ENCODE results near the gene UQCRFS1.

Gene UQCRFS1

DNA sequence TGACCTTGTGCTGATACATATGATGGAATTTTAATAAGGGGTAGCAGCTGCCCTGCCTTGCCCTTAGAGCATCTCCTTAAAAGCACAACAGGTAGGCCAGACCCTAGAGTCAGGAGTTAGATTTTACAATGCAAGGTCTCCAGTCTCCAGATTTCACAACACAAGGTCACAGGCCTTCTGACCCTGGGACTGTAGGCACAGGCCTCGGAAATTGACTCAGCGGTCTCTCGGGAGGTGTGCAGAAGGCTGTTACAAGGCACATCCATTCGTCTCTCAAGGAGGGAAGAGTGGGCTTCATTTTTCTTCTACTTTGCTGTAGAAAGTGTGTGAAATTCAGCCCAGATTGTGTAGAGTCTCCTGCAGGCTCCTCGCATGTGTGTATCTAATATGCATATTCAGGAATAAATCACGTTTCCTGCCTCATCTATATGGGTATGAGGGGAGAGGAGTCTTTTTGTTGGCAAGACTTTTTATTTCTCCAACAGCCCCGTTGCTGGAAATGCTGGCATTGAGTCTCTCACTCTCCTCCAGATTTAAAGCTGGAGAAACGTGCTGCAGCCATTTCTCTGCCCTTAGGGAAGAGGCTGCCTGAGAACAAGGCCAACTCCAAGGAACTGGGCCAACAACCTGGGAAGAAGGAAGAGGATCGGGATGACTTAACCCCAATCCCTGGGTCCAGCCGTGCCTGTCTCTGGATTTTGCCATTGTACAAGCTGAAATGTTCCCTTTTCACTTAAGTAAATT lies 24.5 kb downstream of the UQCRFS1 start:
- H3K4me3 ChIP-seq (ENCODE audit: low read depth, low read length): no peak overlapping the region
- TF ChIP-seq, protein P1, sequence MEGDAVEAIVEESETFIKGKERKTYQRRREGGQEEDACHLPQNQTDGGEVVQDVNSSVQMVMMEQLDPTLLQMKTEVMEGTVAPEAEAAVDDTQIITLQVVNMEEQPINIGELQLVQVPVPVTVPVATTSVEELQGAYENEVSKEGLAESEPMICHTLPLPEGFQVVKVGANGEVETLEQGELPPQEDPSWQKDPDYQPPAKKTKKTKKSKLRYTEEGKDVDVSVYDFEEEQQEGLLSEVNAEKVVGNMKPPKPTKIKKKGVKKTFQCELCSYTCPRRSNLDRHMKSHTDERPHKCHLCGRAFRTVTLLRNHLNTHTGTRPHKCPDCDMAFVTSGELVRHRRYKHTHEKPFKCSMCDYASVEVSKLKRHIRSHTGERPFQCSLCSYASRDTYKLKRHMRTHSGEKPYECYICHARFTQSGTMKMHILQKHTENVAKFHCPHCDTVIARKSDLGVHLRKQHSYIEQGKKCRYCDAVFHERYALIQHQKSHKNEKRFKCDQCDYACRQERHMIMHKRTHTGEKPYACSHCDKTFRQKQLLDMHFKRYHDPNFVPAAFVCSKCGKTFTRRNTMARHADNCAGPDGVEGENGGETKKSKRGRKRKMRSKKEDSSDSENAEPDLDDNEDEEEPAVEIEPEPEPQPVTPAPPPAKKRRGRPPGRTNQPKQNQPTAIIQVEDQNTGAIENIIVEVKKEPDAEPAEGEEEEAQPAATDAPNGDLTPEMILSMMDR (IDR thresholded peaks at IDR 0.05; ENCODE audit: control insufficient read depth, extremely low read depth, insufficient read depth): no peak
- DNase-seq (ENCODE audit: low read depth): no peak

DNA sequence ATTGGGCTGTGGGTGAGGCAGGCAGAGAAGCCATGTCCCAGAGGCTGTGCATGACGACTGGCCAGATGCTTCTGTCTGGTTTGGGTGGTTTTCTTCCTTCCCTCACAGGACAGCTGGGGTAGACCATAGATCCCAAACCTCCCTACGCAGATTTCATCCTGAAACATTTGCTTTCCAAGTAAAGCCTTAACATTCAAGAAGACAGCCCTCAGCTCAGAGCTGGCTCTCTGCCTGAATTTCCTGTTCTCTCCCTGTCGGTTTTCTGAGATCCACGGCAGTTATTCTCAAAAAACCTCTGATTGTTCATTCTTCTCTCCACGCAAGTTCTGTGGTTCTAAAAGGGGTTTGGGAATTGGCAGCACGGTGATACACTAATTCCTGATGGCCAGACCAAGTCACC lies 25.3 kb downstream of the UQCRFS1 start:
- no peak overlapping the region for H3K4me3 ChIP-seq (ENCODE audit: low read depth, low read length)
- TF ChIP-seq, protein P1 (IDR thresholded peaks at IDR 0.05; ENCODE audit: control insufficient read depth, extremely low read depth, insufficient read depth): no peak
- DNase-seq (ENCODE audit: low read depth): no peak

DNA sequence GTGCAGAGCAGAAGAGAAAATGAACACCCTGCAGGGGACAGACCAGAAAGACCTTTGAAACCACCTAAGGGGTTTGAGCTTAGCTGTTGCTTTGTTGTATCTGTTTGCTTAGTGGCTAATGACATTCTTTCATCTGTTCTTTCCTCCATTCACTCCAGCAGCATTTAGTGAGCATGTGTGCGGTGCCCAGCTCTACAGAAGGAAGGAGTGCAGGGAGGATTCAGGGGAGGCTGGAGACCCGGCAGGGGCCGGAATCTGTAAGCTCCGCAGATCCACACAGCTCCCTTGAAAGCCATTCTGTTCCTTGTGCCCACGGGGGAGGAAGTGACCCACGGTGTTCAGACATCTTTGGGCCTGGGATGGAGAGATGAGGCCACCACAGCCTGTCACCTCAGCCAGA lies 27.5 kb downstream of the UQCRFS1 start:
- H3K4me3 ChIP-seq (ENCODE audit: low read depth, low read length): no peak overlapping the region
- DNase-seq (ENCODE audit: low read depth): no peak
- TF ChIP-seq, protein P1 (IDR thresholded peaks at IDR 0.05; ENCODE audit: control insufficient read depth, extremely low read depth, insufficient read depth): no peak

DNA sequence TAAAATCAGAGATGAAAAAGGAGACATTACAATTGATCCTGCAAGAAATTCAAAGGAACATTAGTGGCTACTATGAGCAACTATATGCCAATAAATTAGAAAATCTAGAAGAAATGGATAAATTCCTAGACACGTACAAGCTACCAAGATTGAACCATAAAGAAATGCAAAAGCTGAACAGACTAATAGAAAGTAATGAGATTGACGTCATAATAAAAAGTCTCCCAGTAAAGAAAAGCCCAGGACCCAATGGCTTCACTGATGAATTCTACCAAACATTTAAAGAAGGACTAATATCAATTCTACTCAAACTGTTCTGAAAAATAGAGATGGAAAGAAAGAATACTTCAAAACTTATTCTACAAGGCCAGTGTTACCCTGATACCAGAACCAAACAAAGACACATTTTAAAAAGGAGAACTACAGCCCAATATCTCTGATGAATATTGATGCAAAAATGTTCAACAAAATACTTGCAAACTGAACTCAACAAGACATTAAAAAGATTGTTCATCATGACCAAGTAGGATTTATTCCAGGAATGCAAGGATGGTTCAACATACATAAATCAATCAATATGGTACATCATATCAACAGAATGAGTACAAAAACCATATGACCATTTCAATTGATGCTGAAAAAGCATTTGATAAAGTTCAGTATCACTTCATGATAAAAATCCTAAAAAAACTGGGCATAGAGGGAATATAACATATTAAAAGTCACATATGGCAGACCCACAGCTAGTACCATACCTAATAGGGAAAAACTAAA lies 35.8 kb downstream of the UQCRFS1 start:
- TF ChIP-seq, protein P1 (IDR thresholded peaks at IDR 0.05; ENCODE audit: control insufficient read depth, extremely low read depth, insufficient read depth): no peak
- H3K4me3 ChIP-seq (ENCODE audit: low read depth, low read length): no peak overlapping the region
- DNase-seq (ENCODE audit: low read depth): no peak

DNA sequence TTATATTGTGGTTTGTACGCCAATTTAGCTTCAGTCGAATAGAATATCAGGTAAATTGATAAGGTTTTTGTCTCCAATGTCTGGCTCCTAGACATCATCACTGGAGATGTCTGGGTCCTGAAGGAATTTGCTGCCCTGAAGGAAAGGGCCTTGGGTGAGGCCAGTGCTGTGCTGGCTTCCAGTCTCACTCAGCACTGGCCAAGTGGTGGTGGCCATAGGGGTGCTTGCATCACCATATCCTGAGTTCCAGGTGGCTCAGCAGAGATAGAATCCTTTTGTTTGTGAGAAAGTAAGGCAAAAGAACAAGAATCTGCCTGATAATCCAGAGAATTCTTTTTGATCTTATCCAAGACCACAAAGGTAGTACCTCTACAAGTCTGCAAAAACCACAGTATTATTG lies 39.1 kb downstream of the UQCRFS1 start:
- no peak overlapping the region for H3K4me3 ChIP-seq (ENCODE audit: low read depth, low read length)
- TF ChIP-seq, protein P1 (IDR thresholded peaks at IDR 0.05; ENCODE audit: control insufficient read depth, extremely low read depth, insufficient read depth): no peak
- no peak for DNase-seq (ENCODE audit: low read depth)

GRCh38 chr19:29172302-29172701 lies 40.6 kb downstream of the UQCRFS1 start:
- TF ChIP-seq, protein P1 (IDR thresholded peaks at IDR 0.05; ENCODE audit: control insufficient read depth, extremely low read depth, insufficient read depth): no peak
- DNase-seq (ENCODE audit: low read depth): no peak

More at GRCh38 chr19:29172302-29172701, 40.6 kb downstream of the UQCRFS1 start:
- no peak overlapping the region for H3K4me3 ChIP-seq (ENCODE audit: low read depth, low read length)
